ENCODE measurements around the gene SSB. TPM values are rescaled to one million over a fixed set of nuclear protein-coding genes. Genes with fewer than 3 reads are reported as not detected.
"Not testable (repeated sequence)": the region's sequence is repeated elsewhere in the genome, so short reads cannot be mapped to it uniquely, and the experiment has no call there.

SSB gene
- total RNA-seq, 1 experiment from 2014 or later = 113 TPM

DNA sequence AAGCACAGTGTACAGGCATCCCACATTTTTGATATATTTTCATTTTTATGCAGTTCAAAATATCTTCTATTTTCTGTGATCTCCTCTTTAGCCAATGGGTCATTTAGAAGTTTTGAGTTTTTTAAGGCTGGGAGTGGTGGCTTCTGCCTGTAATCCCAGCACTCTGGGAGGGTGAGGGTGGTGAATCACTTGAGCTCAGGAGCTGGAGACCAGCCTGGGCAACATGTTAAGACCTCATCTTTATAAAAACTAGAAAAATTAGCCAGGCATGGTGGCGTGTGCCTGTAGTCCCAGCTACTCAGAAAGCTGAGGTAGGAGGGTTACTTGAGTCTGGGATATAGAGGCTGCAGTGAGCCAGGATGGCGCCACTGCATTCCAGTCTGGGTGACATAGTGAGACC, 46.3 kb downstream of the SSB start:
- intact Hi-C loops (cut with micrococcal nuclease) = no loop called here
- no peak overlapping the region for H3K27ac Mint-ChIP-seq (ENCODE audit: low read depth, unreplicated experiment)
- ChIA-PET CTCF (interaction anchor here (1.0 to 1.8 kb wide), 2 partner anchors 17 to 84 kb away, joined by 5 read pairs; no protein-coding TSS in a partner anchor), POLR2A (interaction anchor here (0.7 to 1.3 kb wide), 4 partner anchors 8 to 21 kb away, joined by 3 to 4 read pairs (median 4); partner anchors contain the start of gene METTL5)
- peaks cover 18% of the 10 kb centered on the region for H3K36me3 Mint-ChIP-seq (ENCODE audit: insufficient read depth, unreplicated experiment)
- H3K4me1 Mint-ChIP-seq (ENCODE audit: insufficient read depth, unreplicated experiment) = peaks cover 20% of the 10 kb centered on the region
- no peaks in the 10 kb centered on the region for H3K27me3 Mint-ChIP-seq (ENCODE audit: insufficient read depth, unreplicated experiment)
- H3K4me3 Mint-ChIP-seq (ENCODE audit: unreplicated experiment) = no peak overlapping the region
- DNase-seq (ENCODE audit: unreplicated experiment) = no peak
- TF ChIP-seq, protein P1, sequence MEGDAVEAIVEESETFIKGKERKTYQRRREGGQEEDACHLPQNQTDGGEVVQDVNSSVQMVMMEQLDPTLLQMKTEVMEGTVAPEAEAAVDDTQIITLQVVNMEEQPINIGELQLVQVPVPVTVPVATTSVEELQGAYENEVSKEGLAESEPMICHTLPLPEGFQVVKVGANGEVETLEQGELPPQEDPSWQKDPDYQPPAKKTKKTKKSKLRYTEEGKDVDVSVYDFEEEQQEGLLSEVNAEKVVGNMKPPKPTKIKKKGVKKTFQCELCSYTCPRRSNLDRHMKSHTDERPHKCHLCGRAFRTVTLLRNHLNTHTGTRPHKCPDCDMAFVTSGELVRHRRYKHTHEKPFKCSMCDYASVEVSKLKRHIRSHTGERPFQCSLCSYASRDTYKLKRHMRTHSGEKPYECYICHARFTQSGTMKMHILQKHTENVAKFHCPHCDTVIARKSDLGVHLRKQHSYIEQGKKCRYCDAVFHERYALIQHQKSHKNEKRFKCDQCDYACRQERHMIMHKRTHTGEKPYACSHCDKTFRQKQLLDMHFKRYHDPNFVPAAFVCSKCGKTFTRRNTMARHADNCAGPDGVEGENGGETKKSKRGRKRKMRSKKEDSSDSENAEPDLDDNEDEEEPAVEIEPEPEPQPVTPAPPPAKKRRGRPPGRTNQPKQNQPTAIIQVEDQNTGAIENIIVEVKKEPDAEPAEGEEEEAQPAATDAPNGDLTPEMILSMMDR (IDR thresholded peaks at IDR 0.05; ENCODE audit: unreplicated experiment) = no peak
- BruUV-seq (replicated peaks) = no TSS peak
- no peaks in the 10 kb centered on the region for H3K9me3 Mint-ChIP-seq (ENCODE audit: unreplicated experiment)

DNA sequence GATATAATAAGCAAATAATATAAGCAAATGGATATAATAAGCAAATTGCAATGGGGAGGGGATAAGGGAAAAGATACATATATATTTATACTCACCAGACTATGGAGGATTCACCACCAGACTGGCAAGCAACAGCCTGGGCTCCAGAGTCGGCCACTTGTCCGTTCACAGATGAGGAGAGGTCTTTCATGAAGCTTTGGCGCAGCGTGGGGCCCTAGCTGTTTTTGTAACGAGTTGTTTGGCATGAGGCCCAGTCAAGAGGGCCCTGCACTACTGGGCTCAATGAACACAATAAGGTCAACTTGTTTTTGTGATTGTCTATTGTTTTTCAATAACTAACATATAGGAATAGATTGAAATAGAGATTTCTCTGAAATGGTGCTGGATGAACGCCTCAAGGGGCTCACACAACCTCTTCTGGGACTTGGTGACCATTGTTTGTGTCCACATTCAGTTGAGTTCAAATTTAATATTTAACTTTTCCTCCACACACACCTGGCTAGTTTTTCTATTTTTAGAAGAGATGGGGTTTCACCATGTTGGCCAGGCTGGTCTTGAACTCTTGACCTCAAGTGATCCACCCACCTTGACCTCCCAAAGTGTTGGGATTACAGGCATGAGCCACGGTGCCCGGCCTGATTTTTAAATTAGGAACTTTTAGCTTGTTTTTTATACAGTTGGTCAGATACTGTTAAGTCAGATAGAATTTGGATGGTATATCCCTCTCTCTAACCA, 50.5 kb downstream of the SSB start:
- H3K27me3 Mint-ChIP-seq (ENCODE audit: insufficient read depth, unreplicated experiment); H3K9me3 Mint-ChIP-seq (ENCODE audit: unreplicated experiment); DNase-seq (ENCODE audit: unreplicated experiment); CTCF ChIA-PET; H3K4me3 Mint-ChIP-seq (ENCODE audit: unreplicated experiment); BruUV-seq (replicated peaks); intact Hi-C loops (cut with micrococcal nuclease); H3K27ac Mint-ChIP-seq (ENCODE audit: low read depth, unreplicated experiment): not testable (repeated sequence)
- H3K4me1 Mint-ChIP-seq (ENCODE audit: insufficient read depth, unreplicated experiment) = peaks cover 23% of the 10 kb centered on the region
- peaks cover 34% of the 10 kb centered on the region for H3K36me3 Mint-ChIP-seq (ENCODE audit: insufficient read depth, unreplicated experiment)
- POLR2A ChIA-PET = interaction anchor here (0.6 kb wide), 1 partner anchor 684 kb away, joined by 3 read pairs; no protein-coding TSS in a partner anchor

DNA sequence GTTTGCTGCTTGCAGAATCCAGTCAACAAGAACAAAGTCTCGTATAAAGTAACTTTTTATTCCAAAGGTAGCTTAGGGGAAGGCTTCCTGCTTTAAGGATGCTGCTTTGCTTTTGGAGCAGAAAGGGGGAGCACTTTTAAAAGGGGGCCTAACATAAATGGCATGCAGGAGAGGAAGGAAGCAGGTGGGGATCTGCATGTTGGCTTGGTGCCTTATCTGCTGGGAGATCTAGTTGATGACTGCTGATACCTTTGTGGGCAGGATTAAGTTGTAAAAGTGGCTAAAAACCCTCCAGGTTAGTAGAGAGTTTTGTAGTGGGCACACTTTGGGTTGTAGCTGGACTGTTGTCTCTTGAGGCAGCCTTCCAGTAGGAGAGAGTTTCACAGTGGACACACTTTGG, 51.0 kb downstream of the SSB start:
- ChIA-PET POLR2A (no interaction called here), CTCF (no interaction called here)
- no peak for DNase-seq (ENCODE audit: unreplicated experiment)
- TF ChIP-seq, protein P1 (IDR thresholded peaks at IDR 0.05; ENCODE audit: unreplicated experiment) = no peak
- Mint-ChIP-seq H3K9me3 (ENCODE audit: unreplicated experiment) (no peaks in the 10 kb centered on the region), H3K4me3 (ENCODE audit: unreplicated experiment) (no peak overlapping the region), H3K4me1 (ENCODE audit: insufficient read depth, unreplicated experiment) (peaks cover 20% of the 10 kb centered on the region), H3K36me3 (ENCODE audit: insufficient read depth, unreplicated experiment) (peaks cover 34% of the 10 kb centered on the region), H3K27me3 (ENCODE audit: insufficient read depth, unreplicated experiment) (no peaks in the 10 kb centered on the region), H3K27ac (ENCODE audit: low read depth, unreplicated experiment) (no peak overlapping the region)
- no TSS peak for BruUV-seq (replicated peaks)
- intact Hi-C loops (cut with micrococcal nuclease) = no loop called here

DNA sequence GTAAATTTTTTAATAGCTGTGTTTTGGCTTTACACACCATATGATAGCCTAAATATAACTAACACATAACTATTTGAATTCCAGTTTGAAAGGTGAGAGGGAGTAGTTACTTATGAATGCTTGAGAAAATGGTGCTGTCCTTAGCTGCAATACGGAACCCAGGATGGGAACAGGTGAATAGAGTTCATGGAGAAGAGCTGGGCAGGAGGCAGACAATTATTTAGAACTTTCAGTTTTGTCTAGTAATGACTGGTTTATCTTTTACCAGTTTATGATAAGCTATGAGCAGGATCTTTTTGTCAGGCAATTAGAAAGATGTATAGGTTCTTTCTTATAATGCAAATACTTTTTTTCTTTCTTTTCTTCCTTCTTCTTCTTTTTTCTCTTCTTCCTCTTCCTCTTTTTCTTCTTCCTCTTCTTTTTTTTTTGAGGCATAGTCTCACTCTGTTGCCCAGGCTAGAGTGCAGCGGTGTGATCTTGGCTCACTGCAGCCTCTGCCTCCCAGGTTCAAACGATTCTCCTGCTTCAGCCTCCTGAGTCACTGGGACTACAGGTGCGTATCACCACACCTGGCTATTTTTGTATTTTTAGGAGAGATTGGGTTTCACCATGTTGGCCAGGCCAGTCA, 54.5 kb downstream of the SSB start:
- Mint-ChIP-seq H3K27me3 (ENCODE audit: insufficient read depth, unreplicated experiment) (no peaks in the 10 kb centered on the region), H3K9me3 (ENCODE audit: unreplicated experiment) (no peaks in the 10 kb centered on the region), H3K4me3 (ENCODE audit: unreplicated experiment) (no peak overlapping the region), H3K27ac (ENCODE audit: low read depth, unreplicated experiment) (no peak overlapping the region), H3K36me3 (ENCODE audit: insufficient read depth, unreplicated experiment) (peaks cover 24% of the 10 kb centered on the region), H3K4me1 (ENCODE audit: insufficient read depth, unreplicated experiment) (peaks cover 9% of the 10 kb centered on the region)
- CTCF ChIA-PET = interaction anchor here (0.5 to 1.0 kb wide), 5 partner anchors 12 to 858 kb away, joined by 3 read pairs; no protein-coding TSS in a partner anchor
- POLR2A ChIA-PET = interaction anchor here (0.7 to 1.6 kb wide), 3 partner anchors 9 to 346 kb away, joined by 4 to 6 read pairs (median 4); no protein-coding TSS in a partner anchor
- DNase-seq (ENCODE audit: unreplicated experiment) = no peak
- intact Hi-C loops (cut with micrococcal nuclease) = no loop called here
- no TSS peak for BruUV-seq (replicated peaks)
- TF ChIP-seq, protein P1 (IDR thresholded peaks at IDR 0.05; ENCODE audit: unreplicated experiment) = no peak

DNA sequence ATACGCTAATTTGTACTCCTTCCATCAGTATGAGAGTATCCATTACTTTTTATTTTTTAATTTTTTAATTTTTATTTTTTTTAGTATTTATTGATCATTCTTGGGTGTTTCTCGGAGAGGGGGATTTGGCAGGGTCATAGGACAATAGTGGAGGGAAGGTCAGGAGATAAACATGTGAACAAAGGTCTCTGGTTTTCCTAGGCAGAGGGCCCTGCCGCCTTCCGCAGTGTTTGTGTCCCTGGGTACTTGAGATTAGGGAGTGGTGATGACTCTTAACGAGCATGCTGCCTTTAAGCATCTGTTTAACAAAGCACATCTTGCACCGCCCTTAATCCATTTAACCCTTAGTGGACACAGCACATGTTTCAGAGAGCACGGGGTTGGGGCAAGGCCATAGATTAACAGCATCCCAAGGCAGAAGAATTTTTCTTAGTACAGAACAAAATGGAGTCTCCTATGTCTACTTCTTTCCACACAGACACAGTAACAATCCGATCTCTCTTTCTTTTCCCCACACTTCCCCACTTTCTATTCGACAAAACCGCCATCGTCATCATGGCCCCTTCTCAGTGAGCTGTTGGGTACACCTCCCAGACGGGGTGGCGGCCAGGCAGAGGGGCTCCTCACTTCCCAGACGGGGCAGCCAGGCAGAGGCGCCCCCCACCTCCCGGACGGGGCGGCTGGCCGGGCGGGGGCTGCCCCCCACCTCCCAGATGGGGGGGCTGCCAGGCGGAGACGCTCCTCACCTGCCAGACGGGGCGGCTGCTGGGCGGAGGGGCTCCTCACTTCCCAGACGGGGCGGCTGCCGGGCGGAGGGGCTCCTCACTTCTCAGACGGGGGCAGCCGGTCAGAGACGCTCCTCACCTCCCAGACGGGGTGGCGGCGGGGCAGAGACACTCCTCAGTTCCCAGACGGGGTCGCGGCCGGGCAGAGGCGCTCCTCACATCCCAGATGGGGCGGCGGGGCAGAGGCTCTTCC, 56.9 kb downstream of the SSB start:
- H3K4me3 Mint-ChIP-seq (ENCODE audit: unreplicated experiment); BruUV-seq (replicated peaks); H3K27ac Mint-ChIP-seq (ENCODE audit: low read depth, unreplicated experiment); intact Hi-C loops (cut with micrococcal nuclease); CTCF ChIA-PET; DNase-seq (ENCODE audit: unreplicated experiment); H3K27me3 Mint-ChIP-seq (ENCODE audit: insufficient read depth, unreplicated experiment); POLR2A ChIA-PET; H3K9me3 Mint-ChIP-seq (ENCODE audit: unreplicated experiment): not testable (repeated sequence)
- Mint-ChIP-seq H3K4me1 (ENCODE audit: insufficient read depth, unreplicated experiment) (peaks cover 15% of the 10 kb centered on the region), H3K36me3 (ENCODE audit: insufficient read depth, unreplicated experiment) (peaks cover 17% of the 10 kb centered on the region)

All from MCF 10A (cell line).